NB4 (cell line): ENCODE results near the gene SIRT7.

ENCODE experiments used
- POLR2A ChIP-seq: IDR thresholded peaks from 2 replicates; pipeline ENCODE4 v1.6.1; 2011; ENCODE audit warnings: mild to moderate bottlenecking; ENCODE audit not compliant: insufficient read length; ENCODE audit errors: extremely low read depth
- TF ChIP-seq, protein P1 (sequence below): IDR thresholded peaks from one replicate; pipeline ENCODE4 v1.5.1; 2012; ENCODE audit warnings: low read depth, low read length

DNA sequence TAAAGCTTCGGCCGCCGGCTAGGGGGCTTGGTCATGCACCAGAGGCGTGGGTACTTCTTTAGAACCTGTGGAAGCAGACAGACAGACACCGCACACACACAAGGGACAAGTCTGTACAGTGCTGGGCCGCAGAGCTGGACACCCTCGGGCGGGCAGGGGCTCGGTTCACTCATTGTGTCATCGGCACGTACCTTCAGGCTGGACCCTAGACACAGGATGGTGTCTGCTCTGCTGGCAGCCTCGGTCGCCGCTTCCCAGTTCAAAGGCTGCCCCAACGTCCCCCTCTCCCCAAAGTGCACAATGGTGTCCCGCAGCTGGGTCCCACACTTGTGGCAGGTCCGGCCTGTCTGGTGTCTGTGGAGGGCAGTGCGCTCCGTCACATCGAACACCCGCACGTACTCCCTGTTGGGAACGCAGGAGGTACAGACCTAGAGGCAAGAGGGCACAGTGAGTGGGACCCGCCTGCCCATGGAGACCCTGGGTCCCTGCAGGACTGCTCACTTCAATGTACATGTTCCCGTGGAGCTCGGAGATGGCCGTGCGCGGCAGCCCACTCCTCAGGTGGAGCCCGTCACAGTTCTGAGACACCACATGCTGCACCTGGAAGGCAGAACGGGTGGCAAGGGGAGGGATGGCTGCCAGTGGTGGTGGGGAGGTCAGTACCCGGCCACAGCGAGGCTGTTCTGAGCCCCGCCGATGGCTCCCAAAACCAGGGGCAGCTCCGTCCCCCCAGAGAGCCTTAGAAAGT is 3.7 kb downstream of the SIRT7 start:
- TF ChIP-seq, protein P1, sequence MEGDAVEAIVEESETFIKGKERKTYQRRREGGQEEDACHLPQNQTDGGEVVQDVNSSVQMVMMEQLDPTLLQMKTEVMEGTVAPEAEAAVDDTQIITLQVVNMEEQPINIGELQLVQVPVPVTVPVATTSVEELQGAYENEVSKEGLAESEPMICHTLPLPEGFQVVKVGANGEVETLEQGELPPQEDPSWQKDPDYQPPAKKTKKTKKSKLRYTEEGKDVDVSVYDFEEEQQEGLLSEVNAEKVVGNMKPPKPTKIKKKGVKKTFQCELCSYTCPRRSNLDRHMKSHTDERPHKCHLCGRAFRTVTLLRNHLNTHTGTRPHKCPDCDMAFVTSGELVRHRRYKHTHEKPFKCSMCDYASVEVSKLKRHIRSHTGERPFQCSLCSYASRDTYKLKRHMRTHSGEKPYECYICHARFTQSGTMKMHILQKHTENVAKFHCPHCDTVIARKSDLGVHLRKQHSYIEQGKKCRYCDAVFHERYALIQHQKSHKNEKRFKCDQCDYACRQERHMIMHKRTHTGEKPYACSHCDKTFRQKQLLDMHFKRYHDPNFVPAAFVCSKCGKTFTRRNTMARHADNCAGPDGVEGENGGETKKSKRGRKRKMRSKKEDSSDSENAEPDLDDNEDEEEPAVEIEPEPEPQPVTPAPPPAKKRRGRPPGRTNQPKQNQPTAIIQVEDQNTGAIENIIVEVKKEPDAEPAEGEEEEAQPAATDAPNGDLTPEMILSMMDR: no peak
- TF ChIP-seq POLR2A: no peak
